Measurements from ENCODE around the gene METRN. TPM values are rescaled to one million over a fixed set of nuclear protein-coding genes. Genes with fewer than 3 reads are reported as not detected.

METRN gene
- total RNA-seq, 4 donors from 2014 or later = 4.0 to 33.8 (median 8.9) TPM

GRCh38 chr16:704047-704446 lies 10.9 kb upstream of the METRN start:
- no peak for DNase-seq
- Histone ChIP-seq H3K4me1 (peaks cover 0 to 16% (median 6%) of the 10 kb centered on the region in 4 donors), H3K9me3 (no peaks in the 10 kb centered on the region), H3K27me3 (peaks cover 0 to 71% of the 10 kb centered on the region in 2 donors), H3K36me3 (no peaks in the 10 kb centered on the region), H3K27ac (no peak overlapping the region), H3K4me3 (no peak overlapping the region)
- no peak for TF ChIP-seq CTCF (IDR thresholded peaks at IDR 0.05)
- no peak for TF ChIP-seq POLR2A (IDR thresholded peaks at IDR 0.05)

GRCh38 chr16:704552-705380 lies 10.2 kb upstream of the METRN start:
- H3K27me3 ChIP-seq = peaks cover 0 to 68% of the 10 kb centered on the region in 2 donors
- H3K27ac ChIP-seq = no peak overlapping the region
- H3K4me3 ChIP-seq = no peak overlapping the region
- no peaks in the 10 kb centered on the region for H3K9me3 ChIP-seq
- DNase-seq = no peak
- no peaks in the 10 kb centered on the region for H3K36me3 ChIP-seq
- H3K4me1 ChIP-seq = peaks cover 0 to 16% (median 6%) of the 10 kb centered on the region in 4 donors
- TF ChIP-seq CTCF (IDR thresholded peaks at IDR 0.05) = no peak
- TF ChIP-seq POLR2A (IDR thresholded peaks at IDR 0.05) = no peak

- Histone ChIP-seq H3K36me3 (no peaks in the 10 kb centered on the region), H3K4me3 (no peak within 1 kb of the TSS), H3K9me3 (no peaks in the 10 kb centered on the region), H3K4me1 (peaks cover 0 to 12% (median 6%) of the 10 kb centered on the region in 4 donors), H3K27ac (no peak within 1 kb of the TSS), H3K27me3 (peaks cover 0 to 60% of the 10 kb centered on the region in 2 donors)
- DNase-seq = no peak
- no peak for TF ChIP-seq CTCF (IDR thresholded peaks at IDR 0.05)
- no peak for TF ChIP-seq POLR2A (IDR thresholded peaks at IDR 0.05)
Measured at GRCh38 chr16:705431-706188, 9.3 kb upstream of the METRN start, which contains the start of gene FBXL16. Gene FBXL16, minus strand, starts transcription at chr16:705801. Its CDS starts 8,396 bp downstream, at chr16:697405.

GRCh38 chr16:706189-707061 lies 8.5 kb upstream of the METRN start:
- no peak for DNase-seq
- Histone ChIP-seq H3K36me3 (no peaks in the 10 kb centered on the region), H3K9me3 (no peaks in the 10 kb centered on the region), H3K4me1 (peaks cover 0 to 12% (median 3%) of the 10 kb centered on the region in 4 donors), H3K27me3 (peaks cover 0 to 60% of the 10 kb centered on the region in 2 donors), H3K4me3 (no peak overlapping the region), H3K27ac (no peak overlapping the region)
- no peak for TF ChIP-seq CTCF (IDR thresholded peaks at IDR 0.05)
- TF ChIP-seq POLR2A (IDR thresholded peaks at IDR 0.05) = no peak

GRCh38 chr16:707062-707538 lies 7.8 kb upstream of the METRN start:
- peaks cover 0 to 53% of the 10 kb centered on the region in 2 donors for H3K27me3 ChIP-seq
- H3K27ac ChIP-seq = no peak overlapping the region
- no peaks in the 10 kb centered on the region for H3K36me3 ChIP-seq
- DNase-seq = no peak
- no peaks in the 10 kb centered on the region for H3K9me3 ChIP-seq
- no peak for TF ChIP-seq CTCF (IDR thresholded peaks at IDR 0.05)
- TF ChIP-seq POLR2A (IDR thresholded peaks at IDR 0.05) = no peak
- H3K4me1 ChIP-seq = peaks cover 0 to 15% (median 3%) of the 10 kb centered on the region in 4 donors
- no peak overlapping the region for H3K4me3 ChIP-seq

Data from Peyer's patch (tissue), 4 donors.